Heart right ventricle (tissue), 16 donors: ENCODE results near the gene OPTN. TPM values are rescaled to one million over a fixed set of nuclear protein-coding genes. Genes with fewer than 3 reads are reported as not detected.

Experiments
- ATAC-seq, 8 donors: fragments of 200-7000 bp; cut with Tn5 transposase; one replicate each; pipeline ENCODE4 v1.9.1; 2020; ENCODE audit warnings: mild to moderate bottlenecking in 8 of 8, moderate library complexity in 8 of 8, moderate number of reproducible peaks in 1 of 8
- DNase-seq, 2 donors: peaks; one replicate each; pipeline ENCODE4 v3.0.0-alpha.2; 2020
- H3K27ac ChIP-seq, 10 donors: fragments of 200-600 bp; sonication (generic) in 2 of 10; one replicate each; pipeline versions ENCODE4 v1.5.0 to v1.8.0; 2020 to 2022; ENCODE audit warnings: mild to moderate bottlenecking in 3 of 10
- H3K27me3 ChIP-seq, 7 donors: fragments of 200-600 bp; one replicate each; pipeline ENCODE4 v1.8.0; 2021 to 2022; ENCODE audit warnings: mild to moderate bottlenecking in 2 of 7
- H3K36me3 ChIP-seq, 9 donors: fragments of 200-600 bp; sonication (generic) in 1 of 9; one replicate each; pipeline versions ENCODE4 v1.5.0 to v1.8.0; 2020 to 2022; ENCODE audit warnings: mild to moderate bottlenecking in 2 of 9
- H3K4me1 ChIP-seq, 9 donors: fragments of 200-600 bp; sonication (generic) in 1 of 9; one replicate each; pipeline versions ENCODE4 v1.5.0 to v1.8.0; 2020 to 2022; ENCODE audit warnings: mild to moderate bottlenecking in 4 of 9
- H3K4me3 ChIP-seq, 10 donors: fragments of 200-600 bp; sonication (generic) in 2 of 10; one replicate each; pipeline versions ENCODE4 v1.5.0 to v1.8.0; 2020 to 2022; ENCODE audit warnings: mild to moderate bottlenecking in 7 of 10, moderate library complexity in 2 of 10
- H3K9me3 ChIP-seq, 11 donors: fragments of 200-600 bp in 10 of 11; sonication (generic) in 2 of 11; one replicate each; pipeline versions ENCODE4 v1.5.0 to v1.8.0; 2013 to 2022; ENCODE audit warnings: mild to moderate bottlenecking in 2 of 11, control low read depth in 1 of 11, moderate library complexity in 1 of 11
- CTCF ChIP-seq, 9 donors: fragments of 200-600 bp; sonication (generic) in 2 of 9; IDR thresholded peaks; one replicate each; pipeline versions ENCODE4 v1.5.0 to v1.8.0; 2021 to 2022; ENCODE audit warnings: antibody characterized with exemption in 9 of 9, mild to moderate bottlenecking in 5 of 9, moderate library complexity in 1 of 9
- WGBS, 2 donors: extraction: QIAGEN DNeasy Blood & Tissue Kit; methylation state at CpG; one replicate each; pipeline ENCODE4 v1.1.7; 2013; ENCODE audit warnings: inconsistent platforms in 1 of 2; 5-methylcytosine and 5-hydroxymethylcytosine counted together
- intact Hi-C, 10 donors: fragments of 100-400 bp; cut with DNase I; formaldehyde crosslinking; loops; one replicate each; pipeline versions ENCODE4 v1.11.1 to v1.14.2; 2022
- polyA plus RNA-seq, 2 donors: library from polyadenylated mRNA; stranded (reverse); fragments of 200-250 nt; gene quantifications; one replicate each; pipeline ENCODE4 v1.2.3, GENCODE V29; 2013
- total RNA-seq, 10 donors: library from RNA; stranded (reverse); fragmentation: NEBNext Ultra II Directional in 3 of 10; extraction: Animal tissue kit (Norgen Biotek cat#: 25700) in 3 of 10; gene quantifications; one replicate each; pipeline versions ENCODE4 v1.2.1 to v1.2.4, GENCODE V29; 2021 to 2023
- donor health status: Arrhythmogenic right ventricular cardiomyopathy.
- donor health status: ischemic (EF 13 %, LVEDD 7.1; RV severe dilation, severe dysfunction).
- donor health status: healthy with polysubstance abuse.
- donor health status: DM: no; HTN: yes; CAD: no.
- donor health status: DM: no; HTN: no; CAD: no.
- donor health status: ischemic (EF 25% LVEDD 6.9; RV normal size, moderate dysfunction).
- donor health status: ischemic (EF 25% LVEDD 5.7; RV mildly dilated, moderate dysfunction).
- donor health status: healthy.
- donor health status: DM: yes; HTN: yes; CAD: no.
- donor health status: Ischemic cardiomyopathy.
- donor health status: ischemic (EF 35%, LVEDD 5.7; RV mildly dilated, moderate dysfunction).
- donor health status: nonischemic (EF 11% LVEDD 7.7; RV severe dilation, severe dysfunction).
- donor health status: DM: yes; HTN: yes; CAD: no.
- donor health status: PGD.
- donor health status: ischemic (EF 29% LVEDD 5.4; RV normal size, mild dysfunction).
- donor health status: nonischemic (EF 23%, LVEDD 6.1; RV moderate dilation, normal function).

The OPTN gene
- total and polyA plus RNA-seq, 12 donors = 59.0 to 218 (median 125) TPM

- intact Hi-C loops = loop anchor here in 9 of 10 donors (1.0 to 10.0 kb wide), 11 partner anchors 133 to 370 kb away; partner anchors contain the start of genes PHYH (in 4 of the 9), BEND7 (in 1 of the 9) and SEPHS1 (in 1 of the 9)
- Histone ChIP-seq H3K27me3 (no peaks in the 10 kb centered on the region), H3K9me3 (no peaks in the 10 kb centered on the region), H3K27ac (no peak overlapping the region), H3K4me3 (peak overlapping the region in 9 of 10 donors; percentile 12 to 64 (median 50)), H3K36me3 (no peaks in the 10 kb centered on the region), H3K4me1 (peaks cover 0 to 16% (median 13%) of the 10 kb centered on the region in 9 donors)
- DNase-seq = no peak
- no peak for ATAC-seq
- WGBS, 2 donors = 3% methylated on average over 18 of the region's 18 CpGs
- no peak for TF ChIP-seq CTCF (IDR thresholded peaks at IDR 0.05)
Measured at GRCh38 chr10:13161857-13162271, 61.9 kb downstream of the OPTN start.

GRCh38 chr10:13163859-13164258 lies 63.9 kb downstream of the OPTN start:
- no peak for TF ChIP-seq CTCF (IDR thresholded peaks at IDR 0.05)
- peaks cover 0 to 16% (median 13%) of the 10 kb centered on the region in 9 donors for H3K4me1 ChIP-seq

GRCh38 chr10:13165177-13165576 lies 65.2 kb downstream of the OPTN start:
- intact Hi-C loops = loop anchor here in 3 of 10 donors (10.0 kb wide), 3 partner anchors 130 to 280 kb away; partner anchors contain the start of gene PHYH (in 1 of the 3)

More at GRCh38 chr10:13163859-13164258, 63.9 kb downstream of the OPTN start:
- no peak overlapping the region for H3K27ac ChIP-seq
- ATAC-seq (no peak), DNase-seq (no peak)
- H3K36me3 ChIP-seq = no peaks in the 10 kb centered on the region
- intact Hi-C loops = loop anchor here in 8 of 10 donors (5.0 to 10.0 kb wide), 9 partner anchors 131 to 368 kb away; partner anchors contain the start of genes PHYH (in 4 of the 8), BEND7 (in 1 of the 8) and SEPHS1 (in 1 of the 8)
- no peaks in the 10 kb centered on the region for H3K27me3 ChIP-seq
- no peak overlapping the region for H3K4me3 ChIP-seq
- 91% methylated on average over 3 of the region's 3 CpGs for WGBS, 2 donors
- no peaks in the 10 kb centered on the region for H3K9me3 ChIP-seq

GRCh38 chr10:13167568-13167967 lies 67.6 kb downstream of the OPTN start:
- H3K9me3 ChIP-seq = no peaks in the 10 kb centered on the region
- no peaks in the 10 kb centered on the region for H3K27me3 ChIP-seq
- H3K27ac ChIP-seq = no peak overlapping the region
- no peak overlapping the region for H3K4me3 ChIP-seq
- ATAC-seq = no peak
- TF ChIP-seq CTCF (IDR thresholded peaks at IDR 0.05) = no peak
- DNase-seq = no peak
- WGBS, 2 donors = 87 to 96% methylated on average over 7 of the region's 7 CpGs
- intact Hi-C loops = loop anchor here in 3 of 10 donors (10.0 kb wide), 3 partner anchors 127 to 277 kb away; partner anchors contain the start of gene PHYH (in 1 of the 3)
- peaks cover 0 to 4% (median 0%) of the 10 kb centered on the region in 9 donors for H3K36me3 ChIP-seq
- H3K4me1 ChIP-seq = no peaks in the 10 kb centered on the region

More at GRCh38 chr10:13165177-13165576, 65.2 kb downstream of the OPTN start:
- DNase-seq (no peak), ATAC-seq (no peak)
- Histone ChIP-seq H3K27ac (no peak overlapping the region), H3K27me3 (no peaks in the 10 kb centered on the region), H3K4me3 (no peak overlapping the region), H3K4me1 (peaks cover 0 to 16% (median 13%) of the 10 kb centered on the region in 9 donors), H3K9me3 (no peaks in the 10 kb centered on the region), H3K36me3 (no peaks in the 10 kb centered on the region)
- TF ChIP-seq CTCF (IDR thresholded peaks at IDR 0.05) = no peak
